T-helper 9 cell (primary cell): ENCODE results near the gene HIGD1A.

Experiments
- DNase-seq: peaks from one replicate; pipeline ENCODE4 v3.0.0-alpha.2; 2020

Gene HIGD1A

GRCh38 chr3:42733501-42734262 lies 70.6 kb downstream of the HIGD1A start:
- DNase-seq = no peak
